Measurements from ENCODE around the gene FAM25C.
"Not testable (repeated sequence)": the region's sequence is repeated elsewhere in the genome, so short reads cannot be mapped to it uniquely, and the experiment has no call there.

Gene FAM25C

GRCh38 chr10:47957158-47957557 is 42.4 kb downstream of the FAM25C start:
- not testable (repeated sequence) for DNase-seq (ENCODE audit: low read depth)

GRCh38 chr10:47947424-47947823 is 52.2 kb downstream of the FAM25C start:
- not testable (repeated sequence) for DNase-seq (ENCODE audit: low read depth)

Measured in activated gamma-delta T cell treated with anti-CD3 and anti-CD28 coated beads, Interleukin-2, amount 50 U/mL, for 16 hours (primary cell).